ENCODE data around the gene RNF115. TPM values are rescaled to one million over a fixed set of nuclear protein-coding genes. Genes with fewer than 3 reads are reported as not detected.

The RNF115 gene
- total RNA-seq: 9.9 and 10.9 TPM in 2 replicates

GRCh38 chr1:145823565-145824498, at the start of gene RNF115, which contains the start of gene POLR3C:
Gene RNF115 (minus strand): TSS chr1:145824095. CDS start chr1:145823873, 222 bp downstream.
Gene POLR3C (plus strand): TSS chr1:145824200. CDS start chr1:145825777, 1,577 bp downstream.

GRCh38 chr1:145858901-145859490, 35.1 kb upstream of the RNF115 start, which contains the start of gene PIAS3:
Gene PIAS3 (minus strand): TSS chr1:145859081. CDS start chr1:145858990, 91 bp downstream.

GRCh38 chr1:145845514-145846161, 21.7 kb upstream of the RNF115 start, which contains the start of gene NUDT17:
Gene NUDT17 (plus strand): TSS chr1:145845630. CDS start chr1:145845641, 11 bp downstream.

GRCh38 chr1:145719230-145720079, 104.4 kb downstream of the RNF115 start, which contains the start of gene CD160:
Gene CD160 (plus strand): TSS chr1:145719499. CDS start chr1:145728328, 8,829 bp downstream.

GRCh38 chr1:145707183-145707867, 116.6 kb downstream of the RNF115 start, which contains the start of gene PDZK1:
Gene PDZK1 (minus strand): TSS chr1:145707368. CDS start chr1:145688021, 19,347 bp downstream.

Other genes starting within 250 kb of the RNF115 start
- 14.6 and 15.0 TPM in 2 replicates for gene GPR89A, start 216.1 kb downstream of the RNF115 start, total RNA-seq
- gene PDZK1, start 116.7 kb downstream of the RNF115 start, total RNA-seq: under 0.01 and 0.30 TPM in 2 replicates
- gene CD160, start 104.6 kb downstream of the RNF115 start, total RNA-seq: not detected in 2 replicates
- gene POLR3C, start 105 bp upstream of the RNF115 start, total RNA-seq: 34.6 and 35.4 TPM in 2 replicates
- 4.2 and 6.4 TPM in 2 replicates for gene NUDT17, start 21.5 kb upstream of the RNF115 start, total RNA-seq
- gene PIAS3, start 35.0 kb upstream of the RNF115 start, total RNA-seq: 34.8 and 34.9 TPM in 2 replicates
- gene ANKRD35, start 61.8 kb upstream of the RNF115 start, total RNA-seq: 6.8 and 7.4 TPM in 2 replicates
- 25.7 and 25.9 TPM in 2 replicates for gene ITGA10, start 86.0 kb upstream of the RNF115 start, total RNA-seq
- 29.6 and 32.3 TPM in 2 replicates for gene PEX11B, start 94.6 kb upstream of the RNF115 start, total RNA-seq
- gene RBM8A, start 103.4 kb upstream of the RNF115 start, total RNA-seq: 181 and 204 TPM in 2 replicates
- 25.1 and 25.9 TPM in 2 replicates for gene LIX1L, start 133.9 kb upstream of the RNF115 start, total RNA-seq
- 0.59 and 1.3 TPM in 2 replicates for gene ANKRD34A, start 140.5 kb upstream of the RNF115 start, total RNA-seq
- 23.2 and 26.1 TPM in 2 replicates for gene POLR3GL, start 140.6 kb upstream of the RNF115 start, total RNA-seq
- 132 and 141 TPM in 2 replicates for gene TXNIP, start 172.5 kb upstream of the RNF115 start, total RNA-seq
- gene HJV, start 197.6 kb upstream of the RNF115 start, total RNA-seq: not detected in 2 replicates